GM12878 (cell line): Measurements from ENCODE around the gene ACTL10. TPM values are rescaled to one million over a fixed set of nuclear protein-coding genes. Genes with fewer than 3 reads are reported as not detected.

Source experiments
- ATAC-seq: fragments of 200-7000 bp; cut with Tn5 transposase; 3 replicates; pipeline ENCODE4 v1.9.1; 2020; ENCODE audit warnings: mild to moderate bottlenecking, moderate library complexity
- BruUV-seq: library from RNA; stranded (reverse); fragments of 400-500 nt; replicated peaks from 2 replicates; lab custom pipeline; 2021; lab: Mats Ljungman, UMichigan
- CTCF ChIA-PET: fragments of 300-600 bp; sonication (Branson Sonifier 250); formaldehyde crosslinking; extraction: SDS; loops from one replicate; lab custom pipeline; 2021; ENCODE audit warnings: inconsistent platforms; lab: Yijun Ruan, JAX
- POLR2A ChIA-PET: fragments of 350-600 bp; formaldehyde crosslinking; extraction: SDS; loops from one replicate; lab custom pipeline; 2021; ENCODE audit warnings: inconsistent platforms; lab: Charles Lee
- RAD21 ChIA-PET: fragments of 300-600 bp; sonication (Branson Sonifier 250); formaldehyde crosslinking; loops from one replicate; lab custom pipeline; 2023; ENCODE audit warnings: antibody characterized with exemption; ENCODE audit not compliant: unreplicated experiment; lab: Charles Lee
- SMC1A ChIA-PET: fragments of 300-600 bp; sonication (Branson Sonifier 250); formaldehyde crosslinking; loops from one replicate; lab custom pipeline; 2023; ENCODE audit not compliant: unreplicated experiment, uncharacterized antibody; lab: Charles Lee
- DNase-seq: peaks from one replicate; pipeline ENCODE4 v3.0.0-alpha.2; 2011; ENCODE audit warnings: low read depth, low spot score
- FAIRE-seq: peaks from 3 replicates; lab custom pipeline; 2011; peaks lifted over from hg19 to GRCh38; lab: Jason Lieb, UNC
- H2AFZ ChIP-seq: 2 replicates; pipeline ENCODE4 v1.6.0; 2011; ENCODE audit warnings: low read depth, low read length, control low read depth; ENCODE audit not compliant: control insufficient read depth
- H3K27ac ChIP-seq: 2 replicates; pipeline ENCODE4 v1.5.1; 2011; ENCODE audit warnings: control low read depth; ENCODE audit not compliant: control insufficient read depth, insufficient read depth
- H3K27me3 ChIP-seq, 2 experiments: replicated peaks in 1 of 2; 2 replicates each; pipeline versions ENCODE4 v1.6.0 to v1.6.1; 2011; ENCODE audit warnings: low read length in 1 of 2; ENCODE audit not compliant: control insufficient read depth in 2 of 2, insufficient read depth in 2 of 2
- H3K36me3 ChIP-seq, 2 experiments: 2 replicates each; pipeline ENCODE4 v1.5.1; 2011; ENCODE audit warnings: low read length in 1 of 2; ENCODE audit not compliant: control insufficient read depth in 2 of 2, insufficient read depth in 2 of 2
- H3K4me1 ChIP-seq: 2 replicates; pipeline ENCODE4 v1.6.1; 2011; ENCODE audit warnings: mild to moderate bottlenecking, low read length, moderate library complexity, mixed read lengths; ENCODE audit not compliant: control insufficient read depth, insufficient read depth
- H3K4me2 ChIP-seq: 2 replicates; pipeline ENCODE4 v1.6.0; 2011; ENCODE audit warnings: control low read depth; ENCODE audit not compliant: control insufficient read depth, insufficient read depth
- H3K4me3 ChIP-seq: fragments of 200-600 bp; sonication (generic); 2 replicates; pipeline ENCODE4 v1.5.1; 2016
- H3K79me2 ChIP-seq: 2 replicates; pipeline ENCODE4 v1.6.0; 2011; ENCODE audit warnings: low read length; ENCODE audit not compliant: control insufficient read depth, insufficient read depth
- H3K9ac ChIP-seq: 2 replicates; pipeline ENCODE4 v1.8.0; 2011; ENCODE audit warnings: low read length, control low read depth, mixed read lengths; ENCODE audit not compliant: control insufficient read depth, insufficient read depth
- H3K9me3 ChIP-seq: replicated peaks from 3 replicates; pipeline ENCODE4 v1.5.1; 2011; ENCODE audit warnings: mild to moderate bottlenecking, low read length; ENCODE audit not compliant: control insufficient read depth, insufficient read depth
- H4K20me1 ChIP-seq: 2 replicates; pipeline ENCODE4 v1.6.0; 2011; ENCODE audit not compliant: control insufficient read depth, insufficient read depth
- BCL11A ChIP-seq: IDR thresholded peaks from 2 replicates; pipeline ENCODE4 v1.6.1; 2011; ENCODE audit warnings: low read depth, low read length
- CHD2 ChIP-seq: IDR thresholded peaks from 2 replicates; pipeline ENCODE4 v1.6.1; 2011; ENCODE audit warnings: low read depth, low read length, improper control_type of control experiment, borderline replicate concordance
- FOXK2 ChIP-seq: fragments of 450-650 bp; IDR thresholded peaks from 2 replicates; pipeline ENCODE4 v1.6.1; 2017; ENCODE audit warnings: mild to moderate bottlenecking, moderate library complexity
- IKZF1 ChIP-seq: fragments of 450-650 bp; conservative IDR thresholded peaks from 2 replicates; pipeline ENCODE4 v1.6.1; 2017; ENCODE audit warnings: antibody characterized with exemption, mild to moderate bottlenecking
- MYC ChIP-seq: IDR thresholded peaks from 2 replicates; pipeline ENCODE4 v1.6.1; 2011; ENCODE audit warnings: mild to moderate bottlenecking, low read length, moderate library complexity, inconsistent platforms; ENCODE audit not compliant: insufficient read depth, insufficient replicate concordance, insufficient read length, severe bottlenecking
- NFYA ChIP-seq: IDR thresholded peaks from 2 replicates; pipeline ENCODE4 v1.6.1; 2011; ENCODE audit warnings: low read depth, mild to moderate bottlenecking, low read length, improper control_type of control experiment, borderline replicate concordance
- NFYB ChIP-seq: IDR thresholded peaks from 2 replicates; pipeline ENCODE4 v1.6.1; 2011; ENCODE audit warnings: low read depth, mild to moderate bottlenecking, low read length, improper control_type of control experiment, moderate library complexity; ENCODE audit not compliant: insufficient read depth
- SMAD5 ChIP-seq: IDR thresholded peaks from 2 replicates; pipeline ENCODE4 v1.6.1; 2016; ENCODE audit warnings: antibody characterized with exemption, low read depth
- WGBS: methylation state at CpG from one replicate; pipeline ENCODE4 v1.1.6; 2016; ENCODE audit warnings: low lambda C conversion rate; ENCODE audit not compliant: insufficient replicate concordance, insufficient coverage; ENCODE audit errors: missing lambda C conversion rate; 5-methylcytosine and 5-hydroxymethylcytosine counted together
- in situ Hi-C: fragments of 300-500 bp; cut with MboI; formaldehyde crosslinking; loops from 9 replicates; pipeline ENCODE4 v1.14.3; 2018; ENCODE audit warnings: mixed read lengths
- intact Hi-C: fragments of 100-400 bp; cut with micrococcal nuclease; formaldehyde crosslinking; loops from one replicate; pipeline ENCODE4 v1.14.2; 2022; ENCODE audit not compliant: unreplicated experiment
- polyA plus RNA-seq, 11 experiments: library from polyadenylated mRNA; depleted of rRNA in 4 of 11; unstranded in 6 of 11; stranded (reverse) in 5 of 11; fragments of >200 nt; fragmentation: Nextera tagmentation in 4 of 11; fragmentation: Illumina TruSeq in 1 of 11; extraction: Ambion mirVana in 4 of 11; extraction: Trizol in 1 of 11; gene quantifications; 1 replicate in 1 of 11; 2 replicates in 10 of 11; pipeline versions ENCODE4 v1.2.1 to v1.2.3, GENCODE V29; 2011 to 2016; ENCODE audit warnings: inconsistent platforms in 2 of 11, missing spikeins in 2 of 11, low read depth in 1 of 11
- total RNA-seq, 4 experiments: library from RNA; depleted of rRNA in 3 of 4; stranded (reverse); fragments of >200 nt in 3 of 4; fragmentation: Illumina TruSeq in 1 of 4; extraction: Trizol in 1 of 4; gene quantifications; 2 replicates each; pipeline versions ENCODE4 v1.2.1 to v1.2.3, GENCODE V29; 2013 to 2021
- TF ChIP-seq, protein P1 (sequence below): fragments of 450-650 bp; IDR thresholded peaks from 2 replicates; pipeline ENCODE4 v1.6.1; 2017; ENCODE audit warnings: low read depth, mild to moderate bottlenecking, moderate library complexity
- TF ChIP-seq, protein P2 (sequence below): fragments of 450-650 bp; formaldehyde crosslinking; IDR thresholded peaks from 2 replicates; pipeline ENCODE4 v1.4.0; 2020; ENCODE audit warnings: mild to moderate bottlenecking, moderate library complexity

ACTL10 gene
- total and polyA plus RNA-seq, 10 of the 15 experiments (the other 5 are each of a cell fraction or from before 2014, with no cell fraction given): 0.12 to 5.0 (median 0.89) TPM

DNA sequence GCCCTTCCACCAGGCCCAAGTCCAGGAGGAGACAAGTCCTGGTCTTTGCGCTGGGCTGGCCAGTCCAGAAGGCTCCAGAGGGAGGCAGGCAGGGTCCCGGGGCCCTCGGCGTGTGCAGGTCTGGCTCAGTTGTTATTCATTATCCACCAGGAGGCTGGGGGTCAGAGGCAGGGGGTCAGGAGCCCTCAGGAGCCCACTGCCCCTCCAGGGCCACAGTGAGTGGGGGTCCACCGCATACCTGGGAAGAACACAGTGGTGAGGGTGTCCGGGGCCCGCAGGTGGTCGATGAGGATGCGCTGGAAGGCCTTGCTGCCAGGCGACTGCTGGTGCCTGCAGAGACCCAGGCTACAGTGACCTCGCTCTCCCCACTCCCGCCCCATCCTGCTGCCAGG, 9.0 kb upstream of the ACTL10 start (continued):
- TF ChIP-seq, protein P1, sequence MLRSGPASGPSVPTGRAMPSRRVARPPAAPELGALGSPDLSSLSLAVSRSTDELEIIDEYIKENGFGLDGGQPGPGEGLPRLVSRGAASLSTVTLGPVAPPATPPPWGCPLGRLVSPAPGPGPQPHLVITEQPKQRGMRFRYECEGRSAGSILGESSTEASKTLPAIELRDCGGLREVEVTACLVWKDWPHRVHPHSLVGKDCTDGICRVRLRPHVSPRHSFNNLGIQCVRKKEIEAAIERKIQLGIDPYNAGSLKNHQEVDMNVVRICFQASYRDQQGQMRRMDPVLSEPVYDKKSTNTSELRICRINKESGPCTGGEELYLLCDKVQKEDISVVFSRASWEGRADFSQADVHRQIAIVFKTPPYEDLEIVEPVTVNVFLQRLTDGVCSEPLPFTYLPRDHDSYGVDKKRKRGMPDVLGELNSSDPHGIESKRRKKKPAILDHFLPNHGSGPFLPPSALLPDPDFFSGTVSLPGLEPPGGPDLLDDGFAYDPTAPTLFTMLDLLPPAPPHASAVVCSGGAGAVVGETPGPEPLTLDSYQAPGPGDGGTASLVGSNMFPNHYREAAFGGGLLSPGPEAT: no peak
- TF ChIP-seq FOXK2: no peak
- no peak for TF ChIP-seq CHD2
- no peak for TF ChIP-seq IKZF1
- TF ChIP-seq, protein P2, sequence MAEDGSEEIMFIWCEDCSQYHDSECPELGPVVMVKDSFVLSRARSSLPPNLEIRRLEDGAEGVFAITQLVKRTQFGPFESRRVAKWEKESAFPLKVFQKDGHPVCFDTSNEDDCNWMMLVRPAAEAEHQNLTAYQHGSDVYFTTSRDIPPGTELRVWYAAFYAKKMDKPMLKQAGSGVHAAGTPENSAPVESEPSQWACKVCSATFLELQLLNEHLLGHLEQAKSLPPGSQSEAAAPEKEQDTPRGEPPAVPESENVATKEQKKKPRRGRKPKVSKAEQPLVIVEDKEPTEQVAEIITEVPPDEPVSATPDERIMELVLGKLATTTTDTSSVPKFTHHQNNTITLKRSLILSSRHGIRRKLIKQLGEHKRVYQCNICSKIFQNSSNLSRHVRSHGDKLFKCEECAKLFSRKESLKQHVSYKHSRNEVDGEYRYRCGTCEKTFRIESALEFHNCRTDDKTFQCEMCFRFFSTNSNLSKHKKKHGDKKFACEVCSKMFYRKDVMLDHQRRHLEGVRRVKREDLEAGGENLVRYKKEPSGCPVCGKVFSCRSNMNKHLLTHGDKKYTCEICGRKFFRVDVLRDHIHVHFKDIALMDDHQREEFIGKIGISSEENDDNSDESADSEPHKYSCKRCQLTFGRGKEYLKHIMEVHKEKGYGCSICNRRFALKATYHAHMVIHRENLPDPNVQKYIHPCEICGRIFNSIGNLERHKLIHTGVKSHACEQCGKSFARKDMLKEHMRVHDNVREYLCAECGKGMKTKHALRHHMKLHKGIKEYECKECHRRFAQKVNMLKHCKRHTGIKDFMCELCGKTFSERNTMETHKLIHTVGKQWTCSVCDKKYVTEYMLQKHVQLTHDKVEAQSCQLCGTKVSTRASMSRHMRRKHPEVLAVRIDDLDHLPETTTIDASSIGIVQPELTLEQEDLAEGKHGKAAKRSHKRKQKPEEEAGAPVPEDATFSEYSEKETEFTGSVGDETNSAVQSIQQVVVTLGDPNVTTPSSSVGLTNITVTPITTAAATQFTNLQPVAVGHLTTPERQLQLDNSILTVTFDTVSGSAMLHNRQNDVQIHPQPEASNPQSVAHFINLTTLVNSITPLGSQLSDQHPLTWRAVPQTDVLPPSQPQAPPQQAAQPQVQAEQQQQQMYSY (CRISPR knock-in tag): no peak
- no peak for TF ChIP-seq MYC
- no peak for TF ChIP-seq SMAD5
- no peak for TF ChIP-seq BCL11A
- TF ChIP-seq, all 136 proteins: peak for 0

DNA sequence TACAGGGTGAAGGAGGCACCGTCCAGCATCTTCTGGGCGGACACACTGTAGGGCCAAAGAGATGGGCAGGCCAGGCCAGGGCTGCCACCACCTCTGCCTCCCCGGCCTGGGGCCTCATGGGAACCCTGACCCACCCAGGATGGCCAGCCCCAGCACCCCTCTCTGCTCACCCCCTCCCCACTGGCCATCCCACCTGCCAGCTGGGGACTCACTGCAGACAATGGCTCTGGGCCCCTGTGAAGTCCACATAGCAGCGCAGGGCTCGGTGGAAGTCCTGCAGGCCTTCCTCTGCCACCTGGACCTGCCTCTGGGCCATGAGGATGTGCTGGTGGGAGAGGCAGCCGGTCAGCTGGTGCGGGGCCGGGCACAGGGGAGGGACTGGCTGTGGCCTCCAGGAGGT, 8.2 kb upstream of the ACTL10 start:
- in situ Hi-C loops: no loop called here
- BruUV-seq: no TSS peak

More for the DNA sequence above, 8.2 kb upstream of the ACTL10 start:
- SMC1A ChIA-PET: no interaction called here
- WGBS: 88% methylated on average over 8 of the region's 8 CpGs
- peaks cover 0 to 2% of the 10 kb centered on the region in 2 experiments; a peak in 1 of 4 replicates for H3K27me3 ChIP-seq
- POLR2A ChIA-PET: interaction anchor here (0.5 kb wide), 1 partner anchor 83 kb away, joined by 4 read pairs; no protein-coding TSS in a partner anchor
- no peak overlapping the region for H3K9ac ChIP-seq
- H3K27ac ChIP-seq: no peak overlapping the region
- no peak for DNase-seq
- no peak for ATAC-seq
- no peak overlapping the region for H3K4me3 ChIP-seq
- RAD21 ChIA-PET: no interaction called here
- TF ChIP-seq NFYB (no peak), NFYA (no peak)
- intact Hi-C loops: no loop called here
- H4K20me1 ChIP-seq: no peaks in the 10 kb centered on the region
- no peak overlapping the region for H3K4me2 ChIP-seq
- CTCF ChIA-PET: interaction anchor here (0.9 kb wide), 1 partner anchor 9 kb away, joined by 3 read pairs; no protein-coding TSS in a partner anchor
- H3K79me2 ChIP-seq: no peaks in the 10 kb centered on the region
- FAIRE-seq: no peak
- no peaks in the 10 kb centered on the region for H3K36me3 ChIP-seq
- no peaks in the 10 kb centered on the region for H3K9me3 ChIP-seq
- H2AFZ ChIP-seq: no peak overlapping the region
- H3K4me1 ChIP-seq: peaks cover 7% of the 10 kb centered on the region
